Pulmonary artery endothelial cell (primary cell): ENCODE data around the gene ZC3H12A. TPM values are rescaled to one million over a fixed set of nuclear protein-coding genes. Genes with fewer than 3 reads are reported as not detected.

ENCODE experiments used
- DNase-seq: peaks from one replicate; pipeline ENCODE4 v3.0.0-alpha.2; 2011; ENCODE audit warnings: low read depth, low spot score
- total RNA-seq: library from RNA; depleted of rRNA; stranded (reverse); fragments of >200 nt; gene quantifications from 2 replicates; pipeline ENCODE4 v1.2.3, GENCODE V29; 2014

ZC3H12A gene
- total RNA-seq, 1 donor from 2014 or later, result 5.7 TPM

DNA sequence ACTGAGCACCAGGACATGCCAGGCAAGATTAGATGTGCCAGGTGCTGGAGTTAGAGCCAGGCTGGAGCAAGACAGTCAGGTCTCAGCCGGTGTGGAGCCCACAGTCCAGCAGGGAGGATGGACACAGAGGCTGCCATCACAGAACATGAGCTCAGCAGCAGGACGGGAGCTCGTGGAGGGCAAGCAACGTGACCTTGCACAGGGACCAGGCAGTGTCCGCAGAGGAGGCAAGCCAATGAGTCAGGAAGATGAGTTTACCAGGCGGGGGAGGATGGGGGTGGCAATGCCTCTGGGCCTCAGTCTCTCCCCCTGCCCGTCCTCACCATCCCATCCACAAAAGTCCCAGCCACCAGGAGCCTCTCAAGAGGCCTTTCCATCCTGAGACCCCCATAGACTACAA lies 20.7 kb upstream of the ZC3H12A start:
- DNase-seq, result no peak

- no peak for DNase-seq
Measured at GRCh38 chr1:37455516-37455915, 18.9 kb upstream of the ZC3H12A start.

DNA sequence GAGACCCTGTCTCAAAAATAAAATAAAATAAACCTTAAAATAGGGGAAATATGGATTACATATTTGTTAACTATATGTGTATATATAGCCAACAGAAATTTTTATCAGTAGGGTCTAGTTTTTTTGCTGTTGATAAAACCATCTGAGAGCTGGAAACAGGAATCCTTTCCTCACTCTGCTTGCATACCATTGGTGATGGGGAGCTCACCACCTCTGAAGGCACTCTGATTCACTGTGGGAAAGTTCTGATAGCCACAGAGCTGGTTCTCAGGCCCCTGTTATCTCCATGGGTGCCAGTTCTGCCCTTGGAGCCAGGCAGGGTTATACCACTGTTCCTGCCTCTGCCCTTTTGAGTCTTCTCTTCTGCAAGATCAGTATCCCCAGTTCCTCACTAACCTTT lies 17.8 kb upstream of the ZC3H12A start:
- no peak for DNase-seq

DNA sequence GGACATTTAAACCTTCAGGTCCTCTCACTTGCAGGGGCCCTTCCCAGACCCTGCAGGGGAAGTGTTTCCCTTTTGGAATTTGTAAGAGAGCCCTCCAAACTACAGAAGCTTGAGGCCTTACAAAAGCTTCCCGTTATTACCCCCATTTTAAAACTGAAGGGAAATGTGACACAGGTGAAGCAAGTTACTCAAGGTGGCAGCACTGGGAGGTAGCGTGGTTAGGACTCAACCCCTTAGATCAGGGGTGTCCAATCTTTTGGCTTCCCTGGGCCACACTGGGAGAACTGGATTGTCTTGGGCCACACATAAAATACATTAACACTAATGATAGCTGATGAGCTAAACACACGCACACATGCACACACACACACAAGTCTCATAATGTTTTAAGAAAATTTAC lies 15.8 kb upstream of the ZC3H12A start:
- no peak for DNase-seq

DNA sequence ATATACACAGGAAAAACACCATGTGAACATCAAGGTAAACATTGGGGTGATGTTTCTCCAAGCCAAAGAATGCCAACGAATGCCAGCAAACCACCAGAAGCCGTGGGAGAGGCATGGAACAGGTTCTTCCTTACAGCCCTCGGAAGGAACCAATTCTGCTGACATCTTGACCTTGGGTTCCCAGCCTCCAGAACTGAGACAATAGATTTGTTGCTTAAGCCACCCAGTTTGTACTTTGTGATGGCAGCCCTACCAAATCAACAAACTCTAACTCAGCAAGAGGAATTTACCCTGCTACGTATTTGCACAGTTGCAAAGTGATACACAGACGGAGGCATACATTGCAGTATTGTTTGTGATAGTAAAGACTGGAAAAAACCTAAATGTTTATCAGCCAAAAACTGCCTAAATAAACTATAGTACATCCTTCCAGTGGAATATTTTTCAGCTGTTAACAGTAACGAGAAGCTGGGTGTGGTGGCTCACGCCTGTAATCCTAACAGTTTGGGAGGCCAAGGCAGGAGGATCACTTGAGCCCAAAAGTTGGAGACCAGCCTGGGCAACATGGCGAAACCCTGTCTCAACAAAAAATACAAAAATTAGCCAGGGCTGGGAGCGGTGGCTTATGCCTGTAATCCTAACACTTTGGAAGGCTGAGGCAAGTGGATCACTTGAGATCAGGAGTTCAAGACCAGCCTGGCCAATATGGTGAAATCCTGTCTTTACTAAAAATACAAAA lies 12.5 kb upstream of the ZC3H12A start:
- no peak for DNase-seq

GRCh38 chr1:37464443-37464842 lies 9.9 kb upstream of the ZC3H12A start:
- no peak for DNase-seq

- DNase-seq, result no peak
Measured at GRCh38 chr1:37465593-37466517, 8.5 kb upstream of the ZC3H12A start.

DNA sequence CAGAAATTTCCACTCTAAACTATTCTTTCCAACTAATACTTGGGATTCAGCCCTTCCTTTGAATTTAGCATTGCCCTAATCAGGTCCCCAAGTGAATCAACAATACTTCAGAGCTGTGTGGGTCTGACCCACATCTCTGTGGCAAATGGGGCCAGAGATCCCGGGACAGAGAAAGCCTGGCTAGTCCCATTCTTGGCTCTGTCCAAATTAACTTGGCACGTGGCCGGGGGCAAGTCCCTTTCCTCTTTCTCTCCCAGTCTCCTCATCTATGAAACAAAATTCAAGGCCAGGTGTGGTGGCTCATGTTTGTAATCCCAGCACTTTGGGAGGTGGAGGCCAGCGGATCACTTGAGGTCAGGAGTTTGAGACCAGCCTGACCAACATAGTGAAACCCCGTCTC lies 6.3 kb upstream of the ZC3H12A start:
- DNase-seq, result no peak

- DNase-seq, result no peak
Measured at GRCh38 chr1:37469386-37469785, 5.0 kb upstream of the ZC3H12A start.

GRCh38 chr1:37471345-37472231 lies 2.8 kb upstream of the ZC3H12A start:
- peak; percentile 68 for DNase-seq

DNA sequence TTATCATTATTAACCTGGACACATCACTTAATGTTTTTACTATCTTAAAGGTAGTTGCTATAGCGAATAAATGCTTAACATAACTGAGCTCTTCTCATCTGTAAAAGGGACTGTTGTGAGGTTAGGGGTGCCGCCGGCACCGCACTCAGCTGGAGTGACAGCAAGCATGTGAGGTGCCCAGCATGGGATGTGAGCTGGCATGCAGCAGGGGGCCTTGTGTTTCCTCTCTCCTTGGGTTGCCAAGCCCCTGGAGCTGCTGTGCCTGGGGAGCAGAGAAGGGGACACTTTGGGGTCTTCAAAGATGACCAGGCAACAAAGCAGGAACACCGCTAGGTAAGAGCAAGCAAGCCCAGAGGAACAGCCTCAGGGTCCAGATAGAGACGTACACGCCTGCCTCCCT lies 2.1 kb upstream of the ZC3H12A start:
- no peak for DNase-seq

DNA sequence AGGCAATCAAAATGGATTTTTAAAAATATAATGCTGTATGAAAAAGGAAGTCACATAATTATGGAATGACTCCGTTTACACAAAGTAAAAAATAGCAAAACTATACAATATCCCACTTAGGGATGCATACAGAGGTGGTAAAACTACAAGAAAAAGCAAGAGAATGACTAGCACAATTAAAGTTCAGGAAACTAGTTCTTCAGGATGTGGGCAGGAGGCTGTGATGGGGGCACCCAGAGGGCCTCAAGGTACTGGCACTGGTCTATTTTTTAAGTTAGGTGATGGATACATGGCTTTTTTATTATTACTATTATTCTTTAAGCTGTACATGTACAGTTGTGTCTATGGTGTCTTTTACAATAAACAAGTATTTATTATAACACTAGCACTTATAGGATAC lies 1.4 kb upstream of the ZC3H12A start:
- no peak for DNase-seq

DNA sequence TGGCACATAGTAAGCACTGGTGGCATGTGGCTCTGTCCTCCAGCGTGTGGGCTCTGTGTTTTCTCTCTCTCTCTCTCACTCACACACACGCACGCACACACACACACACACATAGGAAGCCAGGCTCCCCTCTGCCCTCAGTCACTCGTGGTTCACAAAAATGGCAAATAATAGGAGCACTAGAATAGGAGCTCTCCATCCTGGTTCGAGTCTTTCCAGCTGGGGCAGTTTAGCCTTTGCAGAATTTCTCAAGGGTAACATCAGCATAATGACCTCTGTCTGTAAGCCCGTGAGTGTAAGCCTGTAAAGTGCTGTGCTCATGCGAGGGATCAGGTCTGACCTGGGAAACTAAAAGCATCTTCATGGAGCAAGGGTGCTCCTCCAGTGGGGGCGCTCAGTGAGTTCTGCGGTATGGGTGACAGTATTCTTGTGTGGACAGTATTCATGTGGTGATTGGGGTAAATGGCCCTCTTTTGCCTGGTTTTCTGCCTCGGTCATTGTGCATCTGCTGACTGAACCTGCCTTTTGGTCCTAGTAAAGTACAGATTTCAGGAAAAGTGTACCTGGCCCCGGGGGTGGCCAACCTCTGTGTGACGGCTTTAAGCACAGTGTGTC lies 842 bp upstream of the ZC3H12A start:
- DNase-seq, result no peak

DNA sequence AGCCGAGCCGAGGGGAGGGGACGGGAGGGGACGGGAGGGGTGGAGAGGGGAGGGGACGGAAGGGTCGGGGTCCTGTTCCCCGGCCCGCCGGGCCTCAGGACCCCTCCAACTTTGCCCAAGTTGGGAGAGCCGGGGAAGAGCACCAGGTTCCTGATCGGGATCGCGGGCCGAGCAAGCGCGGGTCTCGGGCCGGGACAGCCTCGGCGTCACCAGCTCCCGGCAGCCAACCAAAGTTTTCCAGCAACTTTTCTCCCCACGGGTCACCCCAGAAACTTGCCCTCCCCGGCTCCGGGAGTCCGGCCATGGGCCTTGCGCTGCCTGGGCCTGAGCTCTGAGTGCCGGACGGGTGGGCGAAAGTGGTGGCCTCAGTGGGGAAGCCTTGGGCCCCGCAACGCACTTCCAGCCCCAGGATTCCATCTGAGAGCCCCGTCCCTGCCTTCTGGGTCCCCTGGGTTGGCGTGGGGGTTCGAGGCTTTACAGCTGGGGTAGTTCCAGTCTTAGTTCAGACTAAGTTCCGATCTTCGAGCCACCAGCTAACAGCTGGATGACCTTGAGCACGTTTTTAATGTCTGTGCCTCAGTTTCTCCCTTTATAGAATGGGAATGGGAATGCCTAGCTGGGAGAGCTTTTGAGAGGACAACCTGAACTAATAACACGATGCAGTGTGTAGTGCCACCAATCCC lies 458 bp downstream of the ZC3H12A start:
- DNase-seq, result no peak

- DNase-seq, result no peak
Measured at GRCh38 chr1:37475380-37476086, 1.2 kb downstream of the ZC3H12A start.

DNA sequence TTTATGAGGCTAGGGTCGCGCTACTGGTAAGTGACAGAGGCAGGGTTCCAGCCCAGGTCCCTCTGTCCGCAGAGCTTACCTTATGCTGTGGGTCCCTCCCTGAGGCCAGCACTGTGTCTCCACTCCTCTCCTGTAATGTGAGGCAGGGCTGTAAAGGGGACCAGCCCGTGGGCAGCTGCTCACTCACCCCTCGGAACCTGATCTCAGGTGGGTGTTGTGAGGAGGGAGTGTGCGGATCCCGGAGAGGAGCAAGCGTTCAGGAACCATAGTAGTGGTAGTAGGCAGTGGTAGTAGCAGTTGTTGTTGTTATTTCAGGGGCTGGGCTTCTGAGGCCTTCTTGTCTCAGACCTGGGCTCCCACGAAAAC lies 1.7 kb downstream of the ZC3H12A start:
- no peak for DNase-seq

DNA sequence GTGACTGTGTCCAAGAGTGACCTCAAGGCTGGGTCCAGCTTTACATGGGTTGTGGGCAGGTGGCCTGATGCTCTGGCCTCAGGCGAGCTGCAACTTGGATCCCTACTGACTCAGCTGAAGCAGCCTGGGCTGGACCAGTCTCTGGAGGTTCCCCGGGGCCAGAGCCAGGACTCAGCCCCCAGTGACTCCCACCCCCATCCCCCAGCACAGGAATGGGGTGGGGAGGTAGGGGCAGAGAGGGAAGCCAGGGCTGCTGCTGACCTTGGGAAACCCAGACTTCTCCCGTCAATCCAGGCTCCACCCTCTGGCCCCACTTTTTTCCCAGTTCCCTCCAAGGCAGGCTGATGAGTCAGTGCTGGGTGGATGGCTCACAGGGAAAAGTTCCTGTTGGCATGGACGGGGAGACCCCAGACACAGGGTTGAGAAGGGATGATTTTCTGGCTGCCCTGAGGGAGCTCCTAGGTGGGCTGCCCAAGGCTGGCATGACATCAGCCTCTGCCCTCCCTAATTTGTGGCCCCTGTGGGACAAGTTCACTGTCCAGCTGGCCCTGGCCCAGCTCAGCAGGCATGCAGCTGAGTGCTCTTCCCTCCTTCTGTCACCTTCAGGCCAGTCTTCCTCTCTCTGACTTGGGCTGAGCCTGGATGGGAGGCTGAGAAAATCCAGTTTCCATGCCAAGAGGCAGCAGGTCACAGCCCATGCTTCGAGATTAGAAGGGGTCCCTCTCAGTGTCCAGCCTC lies 2.2 kb downstream of the ZC3H12A start:
- peak; percentile 32 for DNase-seq

DNA sequence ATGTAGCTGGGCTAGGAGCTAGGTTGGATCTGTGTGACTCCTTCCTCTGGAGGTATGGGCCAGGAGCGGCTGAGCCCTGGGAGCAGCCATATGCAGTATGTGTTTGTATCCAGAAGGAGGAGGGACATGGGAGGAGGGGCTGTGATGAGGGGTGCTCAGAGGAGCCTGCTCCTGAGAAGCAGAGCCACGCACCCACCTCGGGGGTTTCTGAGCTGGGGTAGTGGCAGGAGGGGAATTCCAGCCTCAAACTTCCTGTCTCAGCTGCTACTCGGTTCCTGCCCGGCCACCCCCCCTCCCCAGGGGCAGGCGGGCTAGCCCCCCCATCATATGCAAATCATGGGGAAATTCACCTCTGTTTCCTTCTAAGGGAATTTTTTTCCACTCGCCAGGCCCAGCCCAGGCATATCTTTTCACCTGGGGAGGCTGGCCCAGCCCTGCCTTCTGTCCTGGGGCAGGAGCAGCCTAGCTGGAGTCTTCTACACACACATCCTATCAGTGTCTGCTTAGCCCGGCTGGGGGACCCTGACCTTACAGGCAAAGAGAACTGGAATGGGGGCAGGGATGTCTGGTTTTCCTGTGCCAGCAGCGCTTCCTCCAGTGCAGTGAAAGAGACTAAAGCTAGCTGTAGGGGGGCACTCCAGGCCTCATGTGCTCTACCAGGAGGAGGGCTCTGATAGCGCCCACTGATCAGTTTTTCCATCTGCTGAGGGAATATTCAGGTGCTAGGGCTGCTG lies 3.0 kb downstream of the ZC3H12A start:
- peak; percentile 30 for DNase-seq

DNA sequence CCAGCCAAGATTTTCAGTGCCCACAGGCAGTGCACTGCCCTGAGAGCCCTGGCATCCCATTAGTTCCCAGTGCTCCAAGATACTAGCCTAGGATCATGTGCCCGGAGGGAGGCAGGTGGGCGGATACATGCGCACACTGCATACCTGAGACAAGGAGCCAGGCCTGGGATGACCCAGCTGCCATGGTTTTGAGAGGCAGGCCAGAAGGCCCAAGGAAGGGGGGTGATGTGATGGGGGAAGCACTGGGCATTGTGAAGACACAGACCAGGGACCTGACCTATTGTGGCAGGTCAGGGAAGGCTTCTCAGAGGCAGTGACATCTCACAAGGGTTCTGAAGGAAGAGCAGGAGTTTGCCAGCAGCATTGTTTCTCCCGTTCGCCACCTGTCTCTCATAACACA lies 3.6 kb downstream of the ZC3H12A start:
- no peak for DNase-seq
